HEK293 (cell line): ENCODE data around the gene SP2.

ENCODE experiments used
- CTCF ChIA-PET: fragments of 350-600 bp; formaldehyde crosslinking; extraction: SDS; loops from one replicate; lab custom pipeline; 2021; ENCODE audit warnings: antibody characterized with exemption; lab: Yijun Ruan, JAX
- POLR2A ChIA-PET: fragments of 300-600 bp; formaldehyde crosslinking; extraction: SDS; loops from one replicate; lab custom pipeline; 2020; ENCODE audit warnings: antibody characterized with exemption, inconsistent platforms; lab: Yijun Ruan, JAX
- H3K27ac ChIP-seq: fragments of 200-500 bp; sonication (Bioruptor generic); 2 replicates; pipeline ENCODE4 v1.5.1; 2014; ENCODE audit warnings: low read depth, low read length, control low read depth, inconsistent platforms; ENCODE audit errors: extremely low read depth
- H3K36me3 ChIP-seq, 2 experiments: fragments of 200-500 bp in 1 of 2; sonication (Bioruptor generic) in 1 of 2; 1 replicate in 1 of 2; 2 replicates in 1 of 2; pipeline ENCODE4 v1.5.1; 2014 to 2017; ENCODE audit warnings: inconsistent platforms in 2 of 2, low read length in 2 of 2; ENCODE audit not compliant: control insufficient read depth in 2 of 2, insufficient read depth in 1 of 2
- H3K4me1 ChIP-seq: fragments of 200-500 bp; sonication (Bioruptor generic); 2 replicates; pipeline ENCODE4 v1.5.1; 2014; ENCODE audit warnings: mild to moderate bottlenecking, low read length, inconsistent platforms; ENCODE audit not compliant: control insufficient read depth, insufficient read depth
- H3K4me3 ChIP-seq: 2 replicates; pipeline ENCODE4 v1.5.1; 2011; ENCODE audit warnings: low read depth, mild to moderate bottlenecking, control low read depth, low read length, moderate library complexity
- H3K9me3 ChIP-seq: fragments of 200-500 bp; sonication (Bioruptor generic); 2 replicates; pipeline ENCODE4 v1.5.1; 2014; ENCODE audit warnings: low read depth, low read length, inconsistent platforms; ENCODE audit not compliant: control insufficient read depth, insufficient read depth
- GFI1B ChIP-seq: fragments of 450-650 bp; formaldehyde crosslinking; IDR thresholded peaks from 2 replicates; pipeline ENCODE4 v1.5.1; 2016; ENCODE audit warnings: missing biosample characterization, missing genetic modification characterization
- HIC1 ChIP-seq: fragments of 450-650 bp; formaldehyde crosslinking; IDR thresholded peaks from 2 replicates; pipeline ENCODE4 v1.5.1; 2016; ENCODE audit warnings: missing biosample characterization, missing genetic modification characterization
- KLF10 ChIP-seq: fragments of 450-650 bp; IDR thresholded peaks from 2 replicates; pipeline ENCODE4 v1.5.1; 2018; ENCODE audit warnings: missing biosample characterization, mild to moderate bottlenecking, missing genetic modification characterization
- MZF1 ChIP-seq: fragments of 450-650 bp; formaldehyde crosslinking; IDR thresholded peaks from 2 replicates; pipeline ENCODE4 v1.5.1; 2017; ENCODE audit warnings: missing biosample characterization, missing genetic modification characterization, borderline replicate concordance
- ZBTB1 ChIP-seq: fragments of 450-650 bp; formaldehyde crosslinking; IDR thresholded peaks from 2 replicates; pipeline ENCODE4 v1.5.1; 2016; ENCODE audit warnings: missing biosample characterization, missing genetic modification characterization
- ZBTB6 ChIP-seq: fragments of 450-650 bp; formaldehyde crosslinking; IDR thresholded peaks from 2 replicates; pipeline ENCODE4 v1.5.1; 2017; ENCODE audit warnings: missing biosample characterization, missing genetic modification characterization
- ZBTB7A ChIP-seq: fragments of 450-650 bp; formaldehyde crosslinking; IDR thresholded peaks from 2 replicates; pipeline ENCODE4 v1.5.1; 2016; ENCODE audit warnings: low read depth, missing biosample characterization, missing genetic modification characterization
- ZFP41 ChIP-seq: fragments of 450-650 bp; formaldehyde crosslinking; IDR thresholded peaks from 2 replicates; pipeline ENCODE4 v1.5.1; 2016; ENCODE audit warnings: missing biosample characterization, missing genetic modification characterization, borderline replicate concordance
- ZNF121 ChIP-seq: fragments of 450-650 bp; formaldehyde crosslinking; IDR thresholded peaks from 2 replicates; pipeline ENCODE4 v1.5.1; 2016; ENCODE audit warnings: missing biosample characterization, missing genetic modification characterization
- ZNF146 ChIP-seq: fragments of 450-650 bp; formaldehyde crosslinking; IDR thresholded peaks from 2 replicates; pipeline ENCODE4 v1.5.1; 2016; ENCODE audit warnings: missing biosample characterization, missing genetic modification characterization
- ZNF155 ChIP-seq: fragments of 450-650 bp; formaldehyde crosslinking; IDR thresholded peaks from 2 replicates; pipeline ENCODE4 v1.5.1; 2016; ENCODE audit warnings: missing biosample characterization, missing genetic modification characterization
- ZNF16 ChIP-seq: fragments of 450-650 bp; formaldehyde crosslinking; IDR thresholded peaks from 2 replicates; pipeline ENCODE4 v1.5.1; 2016; ENCODE audit warnings: low read depth, missing biosample characterization, missing genetic modification characterization
- ZNF18 ChIP-seq: fragments of 450-650 bp; formaldehyde crosslinking; IDR thresholded peaks from 2 replicates; pipeline ENCODE4 v1.5.1; 2016; ENCODE audit warnings: missing biosample characterization, missing genetic modification characterization
- ZNF248 ChIP-seq: fragments of 450-650 bp; formaldehyde crosslinking; IDR thresholded peaks from 2 replicates; pipeline ENCODE4 v1.5.1; 2017; ENCODE audit warnings: missing biosample characterization, missing genetic modification characterization
- ZNF280D ChIP-seq: fragments of 450-650 bp; formaldehyde crosslinking; IDR thresholded peaks from 2 replicates; pipeline ENCODE4 v1.5.1; 2016; ENCODE audit warnings: missing biosample characterization, missing genetic modification characterization
- ZNF416 ChIP-seq: fragments of 450-650 bp; formaldehyde crosslinking; IDR thresholded peaks from 2 replicates; pipeline ENCODE4 v1.5.1; 2016; ENCODE audit warnings: missing biosample characterization, missing genetic modification characterization
- ZNF501 ChIP-seq: fragments of 450-650 bp; formaldehyde crosslinking; IDR thresholded peaks from 2 replicates; pipeline ENCODE4 v1.5.1; 2016; ENCODE audit warnings: missing biosample characterization, missing genetic modification characterization
- ZNF585B ChIP-seq: fragments of 450-650 bp; formaldehyde crosslinking; IDR thresholded peaks from 2 replicates; pipeline ENCODE4 v1.5.1; 2016; ENCODE audit warnings: missing biosample characterization, missing genetic modification characterization
- ZNF701 ChIP-seq: fragments of 450-650 bp; formaldehyde crosslinking; IDR thresholded peaks from 2 replicates; pipeline ENCODE4 v1.5.1; 2016; ENCODE audit warnings: missing biosample characterization, missing genetic modification characterization
- ZSCAN30 ChIP-seq: fragments of 450-650 bp; IDR thresholded peaks from 2 replicates; pipeline ENCODE4 v1.5.1; 2018; ENCODE audit warnings: missing biosample characterization, mild to moderate bottlenecking, missing genetic modification characterization, moderate library complexity
- TF ChIP-seq, protein P1 (sequence below): fragments of 450-650 bp; formaldehyde crosslinking; IDR thresholded peaks from 2 replicates; pipeline ENCODE4 v1.5.1; 2017; ENCODE audit warnings: missing biosample characterization, missing genetic modification characterization
- TF ChIP-seq, protein P2 (sequence below): fragments of 450-650 bp; formaldehyde crosslinking; IDR thresholded peaks from 2 replicates; pipeline ENCODE4 v1.5.1; 2016; ENCODE audit warnings: missing biosample characterization, missing genetic modification characterization
- TF ChIP-seq, protein P3 (sequence below): IDR thresholded peaks from 2 replicates; pipeline ENCODE4 v1.6.1; 2011; ENCODE audit warnings: mild to moderate bottlenecking, low read depth, low read length, borderline replicate concordance

Gene SP2

GRCh38 chr17:47970725-47971499 lies 74.9 kb downstream of the SP2 start, which contains the start of gene CDK5RAP3:
Gene CDK5RAP3 (plus strand): TSS chr17:47971113. CDS start chr17:47971147, 34 bp downstream.
- peak within 1 kb of the TSS; percentile 87 for H3K4me3 ChIP-seq
- H3K4me1 ChIP-seq = peaks cover 7% of the 10 kb centered on the region; the same call in 1 of the 2 replicates
- H3K27ac ChIP-seq = peak within 1 kb of the TSS; percentile 69; the same call in 1 of the 2 replicates
- no peaks in the 10 kb centered on the region for H3K9me3 ChIP-seq
- ChIA-PET POLR2A (interaction anchor here (0.5 to 3.1 kb wide), 32 partner anchors 8 to 1381 kb away, joined by 3 to 37 read pairs (median 4); partner anchors contain the start of genes KPNB1, LRRC46, MRPL10 and NFE2L1), CTCF (interaction anchor here (0.6 to 21.9 kb wide), 30 partner anchors 8 to 814 kb away, joined by 3 to 592 read pairs (median 4); partner anchors contain the start of genes PNPO, PRR15L, SCRN2 and SNX11)
- H3K36me3 ChIP-seq = peaks cover 8 to 34% of the 10 kb centered on the region in 2 experiments
- TF ChIP-seq ZNF155 (tag by site-specific recombination) = no peak
- TF ChIP-seq ZBTB7A = peak; percentile 66; the same call in 1 of the 2 replicates
- peak; percentile 79 for TF ChIP-seq ZSCAN30 (tag by site-specific recombination)
- TF ChIP-seq ZBTB1 (tag by site-specific recombination) = no peak
- no peak for TF ChIP-seq ZFP41 (tag by site-specific recombination)
- peak; percentile 52; the same call in 1 of the 2 replicates for TF ChIP-seq ZBTB6
- TF ChIP-seq HIC1 = peak; percentile 39
- TF ChIP-seq, protein P1, sequence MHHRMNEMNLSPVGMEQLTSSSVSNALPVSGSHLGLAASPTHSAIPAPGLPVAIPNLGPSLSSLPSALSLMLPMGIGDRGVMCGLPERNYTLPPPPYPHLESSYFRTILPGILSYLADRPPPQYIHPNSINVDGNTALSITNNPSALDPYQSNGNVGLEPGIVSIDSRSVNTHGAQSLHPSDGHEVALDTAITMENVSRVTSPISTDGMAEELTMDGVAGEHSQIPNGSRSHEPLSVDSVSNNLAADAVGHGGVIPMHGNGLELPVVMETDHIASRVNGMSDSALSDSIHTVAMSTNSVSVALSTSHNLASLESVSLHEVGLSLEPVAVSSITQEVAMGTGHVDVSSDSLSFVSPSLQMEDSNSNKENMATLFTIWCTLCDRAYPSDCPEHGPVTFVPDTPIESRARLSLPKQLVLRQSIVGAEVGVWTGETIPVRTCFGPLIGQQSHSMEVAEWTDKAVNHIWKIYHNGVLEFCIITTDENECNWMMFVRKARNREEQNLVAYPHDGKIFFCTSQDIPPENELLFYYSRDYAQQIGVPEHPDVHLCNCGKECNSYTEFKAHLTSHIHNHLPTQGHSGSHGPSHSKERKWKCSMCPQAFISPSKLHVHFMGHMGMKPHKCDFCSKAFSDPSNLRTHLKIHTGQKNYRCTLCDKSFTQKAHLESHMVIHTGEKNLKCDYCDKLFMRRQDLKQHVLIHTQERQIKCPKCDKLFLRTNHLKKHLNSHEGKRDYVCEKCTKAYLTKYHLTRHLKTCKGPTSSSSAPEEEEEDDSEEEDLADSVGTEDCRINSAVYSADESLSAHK (tag by site-specific recombination) = peak; percentile 36
- TF ChIP-seq ZNF416 (tag by site-specific recombination) = no peak
- TF ChIP-seq ZNF121 (tag by site-specific recombination) = 0 out of 2 replicates have a peak, but pooled peaks have one; percentile 19
- TF ChIP-seq MZF1 (tag by site-specific recombination) = no peak
- no peak for TF ChIP-seq ZNF585B (tag by site-specific recombination)
- TF ChIP-seq GFI1B (tag by site-specific recombination) = no peak
- TF ChIP-seq ZNF280D (tag by site-specific recombination) = no peak; the same call in 1 of the 2 replicates
- TF ChIP-seq ZNF701 (tag by site-specific recombination) = no peak
- TF ChIP-seq ZNF146 (tag by site-specific recombination) = peak; percentile 30; the same call in 1 of the 2 replicates
- TF ChIP-seq, protein P2, sequence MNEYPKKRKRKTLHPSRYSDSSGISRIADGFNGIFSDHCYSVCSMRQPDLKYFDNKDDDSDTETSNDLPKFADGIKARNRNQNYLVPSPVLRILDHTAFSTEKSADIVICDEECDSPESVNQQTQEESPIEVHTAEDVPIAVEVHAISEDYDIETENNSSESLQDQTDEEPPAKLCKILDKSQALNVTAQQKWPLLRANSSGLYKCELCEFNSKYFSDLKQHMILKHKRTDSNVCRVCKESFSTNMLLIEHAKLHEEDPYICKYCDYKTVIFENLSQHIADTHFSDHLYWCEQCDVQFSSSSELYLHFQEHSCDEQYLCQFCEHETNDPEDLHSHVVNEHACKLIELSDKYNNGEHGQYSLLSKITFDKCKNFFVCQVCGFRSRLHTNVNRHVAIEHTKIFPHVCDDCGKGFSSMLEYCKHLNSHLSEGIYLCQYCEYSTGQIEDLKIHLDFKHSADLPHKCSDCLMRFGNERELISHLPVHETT (tag by site-specific recombination) = peak; percentile 64; the same call in 1 of the 2 replicates
- peak; percentile 88 for TF ChIP-seq ZNF501 (tag by site-specific recombination)
- TF ChIP-seq, protein P3, sequence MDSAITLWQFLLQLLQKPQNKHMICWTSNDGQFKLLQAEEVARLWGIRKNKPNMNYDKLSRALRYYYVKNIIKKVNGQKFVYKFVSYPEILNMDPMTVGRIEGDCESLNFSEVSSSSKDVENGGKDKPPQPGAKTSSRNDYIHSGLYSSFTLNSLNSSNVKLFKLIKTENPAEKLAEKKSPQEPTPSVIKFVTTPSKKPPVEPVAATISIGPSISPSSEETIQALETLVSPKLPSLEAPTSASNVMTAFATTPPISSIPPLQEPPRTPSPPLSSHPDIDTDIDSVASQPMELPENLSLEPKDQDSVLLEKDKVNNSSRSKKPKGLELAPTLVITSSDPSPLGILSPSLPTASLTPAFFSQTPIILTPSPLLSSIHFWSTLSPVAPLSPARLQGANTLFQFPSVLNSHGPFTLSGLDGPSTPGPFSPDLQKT = no peak
- no peak for TF ChIP-seq ZNF248 (tag by site-specific recombination)
- peak; percentile 97 for TF ChIP-seq KLF10
- no peak for TF ChIP-seq ZNF16
- peak; percentile 34; the same call in 1 of the 2 replicates for TF ChIP-seq ZNF18 (tag by site-specific recombination)
